Endothelial cell of umbilical vein (primary cell): Measurements from ENCODE around the gene PLEKHA6. TPM values are rescaled to one million over a fixed set of nuclear protein-coding genes. Genes with fewer than 3 reads are reported as not detected.

Experiments
- BruUV-seq: library from RNA; stranded (reverse); fragments of 400-500 nt; replicated peaks from 2 replicates; lab custom pipeline; 2021; lab: Mats Ljungman, UMichigan
- CTCF ChIA-PET: fragments of 300-600, 350-600 bp; sonication (Branson Sonifier 250); formaldehyde crosslinking; loops from one replicate; lab custom pipeline; 2021; ENCODE audit warnings: antibody characterized with exemption, inconsistent platforms; lab: Charles Lee
- POLR2A ChIA-PET: fragments of 300-600, 350-600 bp; sonication (Branson Sonifier 250); formaldehyde crosslinking; loops from one replicate; lab custom pipeline; 2021; ENCODE audit warnings: antibody characterized with exemption, inconsistent platforms; lab: Charles Lee
- DNase-seq: peaks from one replicate; pipeline ENCODE4 v3.0.0-alpha.2; 2011; ENCODE audit warnings: low read depth, low spot score
- FAIRE-seq: peaks from 2 replicates; lab custom pipeline; 2011; peaks lifted over from hg19 to GRCh38; lab: Jason Lieb, UNC
- H2AFZ ChIP-seq: 2 replicates; pipeline ENCODE4 v1.6.0; 2012; ENCODE audit warnings: low read depth, low read length, control low read depth, inconsistent platforms
- H3K27ac ChIP-seq: 2 replicates; pipeline ENCODE4 v1.5.1; 2011; ENCODE audit warnings: low read depth, mild to moderate bottlenecking, control low read depth, low read length, moderate library complexity; ENCODE audit not compliant: insufficient read depth
- H3K27me3 ChIP-seq, 2 experiments: 2 replicates each; pipeline versions ENCODE4 v1.6.0 to v1.6.1; 2011; ENCODE audit warnings: low read length in 2 of 2, mixed read lengths in 1 of 2; ENCODE audit not compliant: control insufficient read depth in 2 of 2, insufficient read depth in 2 of 2
- H3K36me3 ChIP-seq, 2 experiments: 2 replicates in 1 of 2; 3 replicates in 1 of 2; pipeline ENCODE4 v1.5.1; 2011; ENCODE audit warnings: low read length in 2 of 2, mild to moderate bottlenecking in 1 of 2, moderate library complexity in 1 of 2; ENCODE audit not compliant: control insufficient read depth in 2 of 2, insufficient read depth in 2 of 2; ENCODE audit errors: extremely low read depth in 1 of 2
- H3K4me1 ChIP-seq: 3 replicates; pipeline ENCODE4 v1.5.1; 2011; ENCODE audit warnings: mild to moderate bottlenecking, low read length; ENCODE audit not compliant: control insufficient read depth, insufficient read depth; ENCODE audit errors: extremely low read depth
- H3K4me2 ChIP-seq: 2 replicates; pipeline ENCODE4 v1.6.1; 2011; ENCODE audit warnings: low read length, control low read depth, mixed read lengths; ENCODE audit not compliant: insufficient read depth
- H3K4me3 ChIP-seq, 3 experiments: fragments of 200-600 bp in 1 of 3; sonication (generic), shearing (Covaris generic) in 1 of 3; replicated peaks in 1 of 3; 2 replicates each; pipeline ENCODE4 v1.5.1; 2011 to 2016; ENCODE audit warnings: control low read depth in 3 of 3, low read length in 3 of 3, mild to moderate bottlenecking in 2 of 3, inconsistent platforms in 1 of 3, low read depth in 1 of 3, moderate library complexity in 1 of 3; ENCODE audit not compliant: insufficient read depth in 1 of 3
- H3K79me2 ChIP-seq: 2 replicates; pipeline ENCODE4 v1.6.0; 2012; ENCODE audit warnings: low read length, inconsistent platforms; ENCODE audit not compliant: control insufficient read depth, insufficient read depth
- H3K9ac ChIP-seq: replicated peaks from 2 replicates; pipeline ENCODE3; 2011; ENCODE audit warnings: low read length, control low read depth; ENCODE audit not compliant: insufficient read depth; ENCODE audit errors: extremely low read depth
- H3K9me1 ChIP-seq: replicated peaks from 3 replicates; pipeline ENCODE4 v1.6.0; 2011; ENCODE audit warnings: mild to moderate bottlenecking, low read length; ENCODE audit not compliant: control insufficient read depth, insufficient read depth; ENCODE audit errors: extremely low read depth
- H3K9me3 ChIP-seq: replicated peaks from 2 replicates; pipeline ENCODE4 v1.5.1; 2012; ENCODE audit warnings: low read length, inconsistent platforms; ENCODE audit not compliant: control insufficient read depth, insufficient read depth
- H4K20me1 ChIP-seq: replicated peaks from 2 replicates; pipeline ENCODE3; 2011; ENCODE audit warnings: mild to moderate bottlenecking, low read length; ENCODE audit not compliant: control insufficient read depth, insufficient read depth; ENCODE audit errors: extremely low read depth
- EZH2 ChIP-seq: IDR thresholded peaks from 2 replicates; pipeline ENCODE4 v1.6.1; 2012; ENCODE audit warnings: borderline replicate concordance, low read depth, mild to moderate bottlenecking, moderate library complexity, low read length, inconsistent platforms; ENCODE audit not compliant: severe bottlenecking
- FOS ChIP-seq: IDR thresholded peaks from 2 replicates; pipeline ENCODE4 v1.6.1; 2011; ENCODE audit warnings: mild to moderate bottlenecking, low read length, moderate library complexity, borderline replicate concordance; ENCODE audit not compliant: insufficient read depth
- GATA2 ChIP-seq: IDR thresholded peaks from 2 replicates; pipeline ENCODE4 v1.7.0; 2011; ENCODE audit warnings: low read depth, mild to moderate bottlenecking, moderate library complexity, mixed read lengths, low read length; ENCODE audit not compliant: insufficient read length, insufficient read depth
- JUN ChIP-seq: IDR thresholded peaks from 2 replicates; pipeline ENCODE4 v1.6.1; 2011; ENCODE audit warnings: borderline replicate concordance, low read depth; ENCODE audit not compliant: insufficient read length, insufficient read depth
- MYC ChIP-seq: IDR thresholded peaks from one replicate; pipeline ENCODE4 v1.6.1; 2011; ENCODE audit warnings: mild to moderate bottlenecking, low read depth, low read length
- POLR2A ChIP-seq: IDR thresholded peaks from 2 replicates; pipeline ENCODE4 v1.6.1; 2012; ENCODE audit warnings: low read depth, mild to moderate bottlenecking, control low read depth, low read length
- POLR2AphosphoS5 ChIP-seq: IDR thresholded peaks from 2 replicates; pipeline ENCODE4 v1.6.1; 2012; ENCODE audit warnings: low read depth, mild to moderate bottlenecking, control low read depth, low read length, moderate library complexity; ENCODE audit not compliant: insufficient read depth
- dilution Hi-C: fragments of 300-500 bp; cut with MboI; formaldehyde crosslinking; loops from one replicate; pipeline ENCODE4 v1.15.0; 2019; ENCODE audit warnings: low sequenced_read_pairs; ENCODE audit not compliant: extremely low pct_ligation_motif_present
- intact Hi-C: fragments of 100-400 bp; cut with micrococcal nuclease; formaldehyde crosslinking; loops from one replicate; pipeline ENCODE4 v1.10.0; 2022
- polyA plus RNA-seq, 4 experiments: library from polyadenylated mRNA; depleted of rRNA in 3 of 4; stranded (reverse) in 3 of 4; unstranded in 1 of 4; fragments of >200 nt; gene quantifications; 2 replicates each; pipeline versions ENCODE4 v1.2.1 to v1.2.3, GENCODE V29; 2011 to 2012; ENCODE audit warnings: missing spikeins in 1 of 4
- total RNA-seq: library from RNA; stranded (reverse); gene quantifications from 2 replicates; pipeline ENCODE4 v1.2.3, GENCODE V29; 2021
- TF ChIP-seq, protein P1 (sequence below): IDR thresholded peaks from 2 replicates; pipeline ENCODE4 v1.6.1; 2011; ENCODE audit not compliant: insufficient read depth, insufficient read length
- TF ChIP-seq, protein P2 (sequence below), 2 donors: IDR thresholded peaks; 1 replicate in 1 of 2; 2 replicates in 1 of 2; pipeline ENCODE4 v1.5.1; 2011; ENCODE audit warnings: low read length in 2 of 2, mild to moderate bottlenecking in 2 of 2, moderate library complexity in 2 of 2, control low read depth in 1 of 2, inconsistent platforms in 1 of 2, low read depth in 1 of 2; ENCODE audit not compliant: insufficient read depth in 1 of 2; ENCODE audit errors: extremely low read depth in 1 of 2

The PLEKHA6 gene
- total and polyA plus RNA-seq, 2 donors (not counting 3 experiments of a cell fraction or from before 2014, with no cell fraction given), result 2.1 to 15.0 TPM

GRCh38 chr1:204204944-204205343 is 154.8 kb downstream of the PLEKHA6 start:
- no peak overlapping the region for H3K27ac ChIP-seq
- H3K9me3 ChIP-seq, result no peaks in the 10 kb centered on the region
- FAIRE-seq (no peak), DNase-seq (no peak)
- no peak overlapping the region for H3K9ac ChIP-seq
- H3K36me3 ChIP-seq, result no peaks in the 10 kb centered on the region
- no TSS peak for BruUV-seq
- no peak for TF ChIP-seq FOS
- no peak for TF ChIP-seq EZH2
- no peak for TF ChIP-seq GATA2
- TF ChIP-seq POLR2AphosphoS5, result no peak
- TF ChIP-seq POLR2A, result no peak
- no peak for TF ChIP-seq MYC
- TF ChIP-seq, protein P1, sequence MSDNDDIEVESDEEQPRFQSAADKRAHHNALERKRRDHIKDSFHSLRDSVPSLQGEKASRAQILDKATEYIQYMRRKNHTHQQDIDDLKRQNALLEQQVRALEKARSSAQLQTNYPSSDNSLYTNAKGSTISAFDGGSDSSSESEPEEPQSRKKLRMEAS, result no peak
- no peak for TF ChIP-seq JUN
- TF ChIP-seq, protein P2, sequence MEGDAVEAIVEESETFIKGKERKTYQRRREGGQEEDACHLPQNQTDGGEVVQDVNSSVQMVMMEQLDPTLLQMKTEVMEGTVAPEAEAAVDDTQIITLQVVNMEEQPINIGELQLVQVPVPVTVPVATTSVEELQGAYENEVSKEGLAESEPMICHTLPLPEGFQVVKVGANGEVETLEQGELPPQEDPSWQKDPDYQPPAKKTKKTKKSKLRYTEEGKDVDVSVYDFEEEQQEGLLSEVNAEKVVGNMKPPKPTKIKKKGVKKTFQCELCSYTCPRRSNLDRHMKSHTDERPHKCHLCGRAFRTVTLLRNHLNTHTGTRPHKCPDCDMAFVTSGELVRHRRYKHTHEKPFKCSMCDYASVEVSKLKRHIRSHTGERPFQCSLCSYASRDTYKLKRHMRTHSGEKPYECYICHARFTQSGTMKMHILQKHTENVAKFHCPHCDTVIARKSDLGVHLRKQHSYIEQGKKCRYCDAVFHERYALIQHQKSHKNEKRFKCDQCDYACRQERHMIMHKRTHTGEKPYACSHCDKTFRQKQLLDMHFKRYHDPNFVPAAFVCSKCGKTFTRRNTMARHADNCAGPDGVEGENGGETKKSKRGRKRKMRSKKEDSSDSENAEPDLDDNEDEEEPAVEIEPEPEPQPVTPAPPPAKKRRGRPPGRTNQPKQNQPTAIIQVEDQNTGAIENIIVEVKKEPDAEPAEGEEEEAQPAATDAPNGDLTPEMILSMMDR (IDR thresholded peaks at IDR 0.05; ENCODE audit: extremely low read depth in 1 of 2, insufficient read depth in 1 of 2, low read depth in 1 of 2, low read length in 2 of 2), result no peak
- no peak overlapping the region for H3K4me3 ChIP-seq
- H3K27me3 ChIP-seq, result no peaks in the 10 kb centered on the region
- no peak overlapping the region for H2AFZ ChIP-seq
- dilution Hi-C loops (no loop called here), intact Hi-C loops (no loop called here)
- H3K9me1 ChIP-seq, result no peaks in the 10 kb centered on the region
- POLR2A ChIA-PET, result no interaction called here
- H3K4me2 ChIP-seq, result no peak overlapping the region
- no peaks in the 10 kb centered on the region for H4K20me1 ChIP-seq
- no peaks in the 10 kb centered on the region for H3K79me2 ChIP-seq
- peaks cover under 1% of the 10 kb centered on the region for H3K4me1 ChIP-seq
- CTCF ChIA-PET, result interaction anchor here (1.3 to 11.0 kb wide), 10 partner anchors 9 to 344 kb away, joined by 7 to 770 read pairs (median 27); partner anchors contain the start of genes ETNK2, GOLT1A, PLEKHA6 and REN
